ENCODE measurements around the gene ZNF536. TPM values are rescaled to one million over a fixed set of nuclear protein-coding genes. Genes with fewer than 3 reads are reported as not detected.

ZNF536 gene
- total RNA-seq, 1 experiment from 2014 or later: 0.35 TPM

GRCh38 chr19:30442674-30443073, 70.5 kb downstream of the ZNF536 start (continued):
- TF ChIP-seq ATF6 (CRISPR knock-in tag; IDR thresholded peaks at IDR 0.05): no peak
- no peak for TF ChIP-seq FOXK1 (CRISPR knock-in tag; IDR thresholded peaks at IDR 0.05)
- no peak for TF ChIP-seq CBFB (CRISPR knock-in tag; IDR thresholded peaks at IDR 0.05; ENCODE audit: low read depth)

GRCh38 chr19:30443531-30444252, 71.5 kb downstream of the ZNF536 start:
- ATAC-seq (no peak), DNase-seq (ENCODE audit: low spot score) (no peak)
- no peak overlapping the region for H3K27ac Mint-ChIP-seq
- TF ChIP-seq ETV6 (CRISPR knock-in tag; IDR thresholded peaks at IDR 0.05) (no peak), ZNF263 (CRISPR knock-in tag; IDR thresholded peaks at IDR 0.05; ENCODE audit: low read depth) (no peak), ATF1 (CRISPR knock-in tag; IDR thresholded peaks at IDR 0.05) (no peak), ZNF138 (CRISPR knock-in tag; conservative IDR thresholded peaks at IDR 0.05) (no peak), JAZF1 (CRISPR knock-in tag; IDR thresholded peaks at IDR 0.05) (no peak), FOXK1 (CRISPR knock-in tag; IDR thresholded peaks at IDR 0.05) (no peak), ZNF416 (CRISPR knock-in tag; IDR thresholded peaks at IDR 0.05) (no peak), TEAD4 (CRISPR knock-in tag; IDR thresholded peaks at IDR 0.05) (no peak)
- no peak overlapping the region for H3K4me3 Mint-ChIP-seq
- POLR2A ChIA-PET: no interaction called here
- H3K27me3 Mint-ChIP-seq (ENCODE audit: low read depth): no peaks in the 10 kb centered on the region
- no peaks in the 10 kb centered on the region for H3K36me3 Mint-ChIP-seq
- CTCF ChIA-PET: interaction anchor here (0.9 kb wide), 1 partner anchor 55 kb away, joined by 3 read pairs; no protein-coding TSS in a partner anchor
- peaks cover 20% of the 10 kb centered on the region for H3K4me1 Mint-ChIP-seq
- no peaks in the 10 kb centered on the region for H3K9me3 Mint-ChIP-seq

GRCh38 chr19:30444253-30444671, 72.1 kb downstream of the ZNF536 start:
- POLR2A ChIA-PET: no interaction called here
- CTCF ChIA-PET: interaction anchor here (0.9 kb wide), 1 partner anchor 54 kb away, joined by 3 read pairs; no protein-coding TSS in a partner anchor
- no peaks in the 10 kb centered on the region for H3K9me3 Mint-ChIP-seq
- peaks cover 25% of the 10 kb centered on the region for H3K4me1 Mint-ChIP-seq
- no peak overlapping the region for H3K4me3 Mint-ChIP-seq
- H3K27ac Mint-ChIP-seq: no peak overlapping the region
- H3K36me3 Mint-ChIP-seq: no peaks in the 10 kb centered on the region
- ATAC-seq (no peak), DNase-seq (ENCODE audit: low spot score) (no peak)
- H3K27me3 Mint-ChIP-seq (ENCODE audit: low read depth): no peaks in the 10 kb centered on the region
- TF ChIP-seq FOXP1 (CRISPR knock-in tag; IDR thresholded peaks at IDR 0.05; ENCODE audit: borderline replicate concordance) (no peak), NR2C2 (CRISPR knock-in tag; IDR thresholded peaks at IDR 0.05) (no peak), ZNF512 (CRISPR knock-in tag; IDR thresholded peaks at IDR 0.05; ENCODE audit: borderline replicate concordance) (no peak), ZNF121 (CRISPR knock-in tag; IDR thresholded peaks at IDR 0.05) (no peak), ATF3 (CRISPR knock-in tag; conservative IDR thresholded peaks at IDR 0.05) (no peak), ELF4 (CRISPR knock-in tag; IDR thresholded peaks at IDR 0.05; ENCODE audit: low read depth) (no peak), MYBL2 (CRISPR knock-in tag; IDR thresholded peaks at IDR 0.05) (no peak), ZNF232 (CRISPR knock-in tag; IDR thresholded peaks at IDR 0.05) (no peak), ZNF263 (CRISPR knock-in tag; IDR thresholded peaks at IDR 0.05; ENCODE audit: low read depth) (no peak), IRF2 (CRISPR knock-in tag; IDR thresholded peaks at IDR 0.05; ENCODE audit: borderline replicate concordance, low read depth) (no peak), FOXP4 (CRISPR knock-in tag; IDR thresholded peaks at IDR 0.05) (no peak), STAT6 (CRISPR knock-in tag; conservative IDR thresholded peaks at IDR 0.05; ENCODE audit: low read depth) (no peak), ZNF423 (CRISPR knock-in tag; IDR thresholded peaks at IDR 0.05) (no peak), SMAD3 (CRISPR knock-in tag; IDR thresholded peaks at IDR 0.05; ENCODE audit: borderline replicate concordance) (no peak)
